HepG2 (cell line): Measurements from ENCODE around the gene TOB1. TPM values are rescaled to one million over a fixed set of nuclear protein-coding genes. Genes with fewer than 3 reads are reported as not detected.

Experiments
- DNMT1 ChIP-seq: sonication (generic); formaldehyde crosslinking; IDR thresholded peaks from 2 replicates; pipeline ENCODE4 v1.5.1; 2020; ENCODE audit warnings: mild to moderate bottlenecking, missing genetic modification reagents
- FOXA1 ChIP-seq, 2 experiments: fragments of 450-650 bp in 1 of 2; sonication (generic) in 1 of 2; formaldehyde crosslinking in 1 of 2; IDR thresholded peaks; 2 replicates each; pipeline versions ENCODE4 v1.4.0 to v1.6.1; 2016 to 2020; ENCODE audit warnings: missing genetic modification reagents in 1 of 2
- GATA4 ChIP-seq: sonication (generic); IDR thresholded peaks from 2 replicates; pipeline ENCODE4 v1.6.1; 2016; ENCODE audit warnings: antibody characterized with exemption, low read depth, borderline replicate concordance
- HDAC6 ChIP-seq: fragments of 200-600 bp; sonication (generic); IDR thresholded peaks from 2 replicates; pipeline ENCODE4 v1.7.0; 2017; ENCODE audit warnings: mild to moderate bottlenecking, antibody characterized with exemption, low read length, low read depth
- ISL2 ChIP-seq: sonication (generic); formaldehyde crosslinking; IDR thresholded peaks from 2 replicates; pipeline ENCODE4 v1.5.0; 2020; ENCODE audit warnings: missing genetic modification reagents
- MTF2 ChIP-seq: sonication (generic); formaldehyde crosslinking; IDR thresholded peaks from 2 replicates; pipeline ENCODE4 v1.5.0; 2020; ENCODE audit warnings: missing genetic modification reagents, borderline replicate concordance
- PAX8 ChIP-seq: sonication (generic); formaldehyde crosslinking; IDR thresholded peaks from 2 replicates; pipeline ENCODE4 v1.8.0; 2022; ENCODE audit warnings: mild to moderate bottlenecking, missing genetic modification reagents, borderline replicate concordance
- RARG ChIP-seq: sonication (generic); formaldehyde crosslinking; IDR thresholded peaks from 2 replicates; pipeline ENCODE4 v1.4.0; 2020; ENCODE audit warnings: low read depth, mild to moderate bottlenecking, missing genetic modification reagents
- SRSF9 ChIP-seq: fragments of 200-400 bp; formaldehyde crosslinking; IDR thresholded peaks from 2 replicates; pipeline ENCODE4 v1.6.1; 2018; ENCODE audit warnings: borderline replicate concordance, mild to moderate bottlenecking, low read depth, low read length; ENCODE audit not compliant: insufficient read depth, poor library complexity, severe bottlenecking
- USF2 ChIP-seq, 2 experiments: sonication (generic) in 1 of 2; formaldehyde crosslinking in 1 of 2; IDR thresholded peaks; 2 replicates each; pipeline versions ENCODE4 v1.5.1 to v1.6.1; 2011 to 2020; ENCODE audit warnings: borderline replicate concordance in 1 of 2, low read depth in 1 of 2, low read length in 1 of 2, mild to moderate bottlenecking in 1 of 2, missing genetic modification reagents in 1 of 2, moderate library complexity in 1 of 2
- ZFP82 ChIP-seq: sonication (generic); formaldehyde crosslinking; IDR thresholded peaks from 2 replicates; pipeline ENCODE4 v1.5.1; 2020; ENCODE audit warnings: mild to moderate bottlenecking, missing genetic modification reagents, borderline replicate concordance
- ZNF253 ChIP-seq: sonication (generic); formaldehyde crosslinking; IDR thresholded peaks from 2 replicates; pipeline ENCODE4 v1.8.0; 2022; ENCODE audit warnings: mild to moderate bottlenecking, missing genetic modification reagents, borderline replicate concordance
- ZNF274 ChIP-seq: sonication (generic); formaldehyde crosslinking; IDR thresholded peaks from 2 replicates; pipeline ENCODE4 v1.5.1; 2020; ENCODE audit warnings: mild to moderate bottlenecking, missing genetic modification reagents
- ZNF276 ChIP-seq: sonication (generic); formaldehyde crosslinking; IDR thresholded peaks from 2 replicates; pipeline ENCODE4 v1.4.0; 2020; ENCODE audit warnings: mild to moderate bottlenecking, low read depth, missing genetic modification reagents
- ZNF296 ChIP-seq: sonication (generic); formaldehyde crosslinking; conservative IDR thresholded peaks from 2 replicates; pipeline ENCODE4 v1.5.0; 2020; ENCODE audit warnings: mild to moderate bottlenecking, missing genetic modification reagents
- ZNF33B ChIP-seq: sonication (generic); formaldehyde crosslinking; IDR thresholded peaks from 2 replicates; pipeline ENCODE4 v1.5.1; 2020; ENCODE audit warnings: mild to moderate bottlenecking, missing genetic modification reagents
- ZNF34 ChIP-seq: sonication (generic); formaldehyde crosslinking; IDR thresholded peaks from 2 replicates; pipeline ENCODE4 v1.4.0; 2020; ENCODE audit warnings: mild to moderate bottlenecking, missing genetic modification reagents, borderline replicate concordance
- ZNF557 ChIP-seq: sonication (generic); formaldehyde crosslinking; IDR thresholded peaks from 2 replicates; pipeline ENCODE4 v1.4.0; 2020; ENCODE audit warnings: missing genetic modification reagents
- ZNF629 ChIP-seq: sonication (generic); formaldehyde crosslinking; conservative IDR thresholded peaks from 2 replicates; pipeline ENCODE4 v1.5.0; 2020; ENCODE audit warnings: missing genetic modification reagents
- ZNF782 ChIP-seq: sonication (generic); formaldehyde crosslinking; IDR thresholded peaks from 2 replicates; pipeline ENCODE4 v1.4.0; 2020; ENCODE audit warnings: missing genetic modification reagents, mild to moderate bottlenecking, borderline replicate concordance
- ZNF883 ChIP-seq: sonication (generic); formaldehyde crosslinking; IDR thresholded peaks from 2 replicates; pipeline ENCODE4 v1.5.1; 2020; ENCODE audit warnings: mild to moderate bottlenecking, missing genetic modification reagents; ENCODE audit errors: not compliant biosample characterization
- polyA plus RNA-seq, 8 experiments: library from polyadenylated mRNA; depleted of rRNA in 3 of 8; stranded (reverse) in 7 of 8; unstranded in 1 of 8; fragments of >200 nt; fragmentation: Illumina TruSeq in 4 of 8; extraction: Trizol in 4 of 8; gene quantifications; 2 replicates each; pipeline versions ENCODE4 v1.2.1 to v1.2.3, GENCODE V29; 2011 to 2016; ENCODE audit warnings: low read depth in 4 of 8, missing spikeins in 1 of 8, mixed read lengths in 1 of 8; ENCODE audit not compliant: insufficient read depth in 1 of 8
- total RNA-seq, 5 experiments: library from RNA; depleted of rRNA; stranded (reverse); fragments of >200 nt; fragmentation: Illumina TruSeq; extraction: Trizol; gene quantifications; 2 replicates each; pipeline ENCODE4 v1.2.3, GENCODE V29; 2016; ENCODE audit warnings: low read depth in 1 of 5
- TF ChIP-seq, protein P1 (sequence below): sonication (generic); formaldehyde crosslinking; IDR thresholded peaks from 2 replicates; pipeline ENCODE4 v1.8.0; 2022; ENCODE audit warnings: mild to moderate bottlenecking, missing genetic modification reagents; ENCODE audit not compliant: insufficient replicate concordance
- TF ChIP-seq, protein P2 (sequence below): sonication (generic); formaldehyde crosslinking; IDR thresholded peaks from 2 replicates; pipeline ENCODE4 v1.5.1; 2020; ENCODE audit warnings: mild to moderate bottlenecking, moderate library complexity, missing genetic modification reagents

TOB1 gene
- total and polyA plus RNA-seq, 2 of the 13 experiments (the other 11 are each of a cell fraction or from before 2014, with no cell fraction given), result 21.9 to 57.7 TPM

DNA sequence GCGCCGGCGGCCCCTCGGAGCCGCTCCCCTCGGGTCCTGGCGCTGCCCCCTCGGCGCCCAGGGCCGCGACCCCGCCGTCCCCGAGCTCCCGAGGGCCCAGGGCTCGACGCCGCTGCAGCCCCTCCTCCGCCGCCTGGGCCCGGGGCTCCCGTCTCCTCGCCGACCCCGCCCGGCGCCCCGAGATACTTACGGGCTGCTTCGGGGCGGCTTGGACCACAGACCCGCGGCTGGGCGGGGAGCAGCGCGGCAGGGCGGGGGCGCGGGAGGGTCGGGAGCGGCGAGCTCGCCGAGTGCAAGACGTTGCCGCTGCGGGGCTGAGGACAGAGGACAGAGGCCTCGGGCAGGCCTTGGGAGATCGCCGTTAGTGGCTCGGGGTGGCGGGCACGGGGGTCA lies 290 bp downstream of the TOB1 start (continued):
- TF ChIP-seq, protein P1, sequence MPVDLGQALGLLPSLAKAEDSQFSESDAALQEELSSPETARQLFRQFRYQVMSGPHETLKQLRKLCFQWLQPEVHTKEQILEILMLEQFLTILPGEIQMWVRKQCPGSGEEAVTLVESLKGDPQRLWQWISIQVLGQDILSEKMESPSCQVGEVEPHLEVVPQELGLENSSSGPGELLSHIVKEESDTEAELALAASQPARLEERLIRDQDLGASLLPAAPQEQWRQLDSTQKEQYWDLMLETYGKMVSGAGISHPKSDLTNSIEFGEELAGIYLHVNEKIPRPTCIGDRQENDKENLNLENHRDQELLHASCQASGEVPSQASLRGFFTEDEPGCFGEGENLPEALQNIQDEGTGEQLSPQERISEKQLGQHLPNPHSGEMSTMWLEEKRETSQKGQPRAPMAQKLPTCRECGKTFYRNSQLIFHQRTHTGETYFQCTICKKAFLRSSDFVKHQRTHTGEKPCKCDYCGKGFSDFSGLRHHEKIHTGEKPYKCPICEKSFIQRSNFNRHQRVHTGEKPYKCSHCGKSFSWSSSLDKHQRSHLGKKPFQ, result peak; percentile 6
- TF ChIP-seq ZNF274 (CRISPR knock-in tag) (no peak), MTF2 (CRISPR knock-in tag) (no peak), ZNF296 (CRISPR knock-in tag) (no peak), ZNF883 (CRISPR knock-in tag) (no peak), HDAC6 (no peak), SRSF9 (no peak), USF2 (IDR thresholded peaks at IDR 0.05; ENCODE audit: low read depth, low read length) (no peak), USF2 (CRISPR knock-in tag; IDR thresholded peaks at IDR 0.05; ENCODE audit: borderline replicate concordance) (no peak), FOXA1 (IDR thresholded peaks at IDR 0.05) (no peak), FOXA1 (CRISPR knock-in tag; IDR thresholded peaks at IDR 0.05) (no peak), ZNF557 (CRISPR knock-in tag) (no peak), ZNF253 (CRISPR knock-in tag) (no peak; the same call in 1 of the 2 replicates), ZNF782 (CRISPR knock-in tag) (no peak), DNMT1 (CRISPR knock-in tag) (no peak), ISL2 (CRISPR knock-in tag) (no peak), ZNF34 (CRISPR knock-in tag) (0 out of 2 replicates have a peak, but pooled peaks have one; percentile 35), PAX8 (CRISPR knock-in tag) (0 out of 2 replicates have a peak, but pooled peaks have one; percentile 23), ZNF33B (CRISPR knock-in tag) (no peak), ZNF629 (CRISPR knock-in tag) (no peak), RARG (CRISPR knock-in tag) (no peak), ZFP82 (CRISPR knock-in tag) (no peak), ZNF276 (CRISPR knock-in tag) (no peak), GATA4 (no peak)
- TF ChIP-seq, protein P2, sequence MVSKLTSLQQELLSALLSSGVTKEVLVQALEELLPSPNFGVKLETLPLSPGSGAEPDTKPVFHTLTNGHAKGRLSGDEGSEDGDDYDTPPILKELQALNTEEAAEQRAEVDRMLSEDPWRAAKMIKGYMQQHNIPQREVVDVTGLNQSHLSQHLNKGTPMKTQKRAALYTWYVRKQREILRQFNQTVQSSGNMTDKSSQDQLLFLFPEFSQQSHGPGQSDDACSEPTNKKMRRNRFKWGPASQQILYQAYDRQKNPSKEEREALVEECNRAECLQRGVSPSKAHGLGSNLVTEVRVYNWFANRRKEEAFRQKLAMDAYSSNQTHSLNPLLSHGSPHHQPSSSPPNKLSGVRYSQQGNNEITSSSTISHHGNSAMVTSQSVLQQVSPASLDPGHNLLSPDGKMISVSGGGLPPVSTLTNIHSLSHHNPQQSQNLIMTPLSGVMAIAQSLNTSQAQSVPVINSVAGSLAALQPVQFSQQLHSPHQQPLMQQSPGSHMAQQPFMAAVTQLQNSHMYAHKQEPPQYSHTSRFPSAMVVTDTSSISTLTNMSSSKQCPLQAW (CRISPR knock-in tag), result no peak
